ENCODE measurements around the gene SESN2.

DNA sequence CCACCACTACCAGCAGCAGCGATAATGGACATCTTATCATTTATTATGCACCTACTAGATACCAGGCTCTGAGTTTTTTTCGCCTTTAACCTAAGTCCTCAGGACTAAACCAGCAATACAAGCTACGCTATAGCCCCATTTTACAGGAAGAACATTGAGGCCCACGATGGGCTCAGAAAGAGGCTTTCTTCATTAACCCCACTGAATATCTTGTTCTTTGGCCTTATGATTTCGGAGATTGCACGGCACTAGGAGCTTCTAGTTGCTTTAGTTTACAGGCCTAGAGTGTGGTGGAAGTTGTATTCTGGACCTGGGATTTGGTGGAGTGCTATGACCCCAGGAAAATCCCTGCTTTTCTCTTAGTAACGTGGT is 1.5 kb downstream of the SESN2 start:
- no peak for TF ChIP-seq POLR2A (IDR thresholded peaks at IDR 0.05)
- TF ChIP-seq CTCF (IDR thresholded peaks at IDR 0.05), result no peak
